Chondrocyte (in vitro differentiated cells): ENCODE results near the gene CCDC3. TPM values are rescaled to one million over a fixed set of nuclear protein-coding genes. Genes with fewer than 3 reads are reported as not detected.

Experiments used
- DNase-seq: peaks from one replicate; pipeline ENCODE4 v3.0.0; 2021; ENCODE audit warnings: mixed read lengths, low spot score
- H3K27ac Mint-ChIP-seq: one replicate; pipeline ENCODE4 v1.8.0; 2021; ENCODE audit warnings: mild to moderate bottlenecking, moderate library complexity, mixed read lengths; ENCODE audit not compliant: unreplicated experiment
- H3K27me3 Mint-ChIP-seq: 2 replicates; pipeline ENCODE4 v1.8.0; 2021; ENCODE audit warnings: low read depth, mixed read lengths
- H3K36me3 Mint-ChIP-seq: 2 replicates; pipeline ENCODE4 v1.8.0; 2021; ENCODE audit warnings: low read depth, mixed read lengths
- H3K4me1 Mint-ChIP-seq: 2 replicates; pipeline ENCODE4 v1.8.0; 2021; ENCODE audit warnings: low read depth, mild to moderate bottlenecking, mixed read lengths
- H3K4me3 Mint-ChIP-seq: one replicate; pipeline ENCODE4 v1.8.0; 2021; ENCODE audit warnings: mild to moderate bottlenecking, moderate library complexity, mixed read lengths; ENCODE audit not compliant: unreplicated experiment
- H3K9me3 Mint-ChIP-seq: 2 replicates; pipeline ENCODE4 v1.8.0; 2021; ENCODE audit warnings: low read depth, mixed read lengths
- total RNA-seq: library from RNA; stranded (reverse); gene quantifications from 3 replicates; pipeline ENCODE4 v1.2.1, GENCODE V29; 2021
- TF ChIP-seq, protein P1 (sequence below): fragments of 200-600 bp; sonication (generic); IDR thresholded peaks from 2 replicates; pipeline ENCODE4 v1.5.0; 2021; ENCODE audit warnings: antibody characterized with exemption, mild to moderate bottlenecking, moderate library complexity

The CCDC3 gene
- total RNA-seq, 1 donor from 2014 or later, result 145 TPM

DNA sequence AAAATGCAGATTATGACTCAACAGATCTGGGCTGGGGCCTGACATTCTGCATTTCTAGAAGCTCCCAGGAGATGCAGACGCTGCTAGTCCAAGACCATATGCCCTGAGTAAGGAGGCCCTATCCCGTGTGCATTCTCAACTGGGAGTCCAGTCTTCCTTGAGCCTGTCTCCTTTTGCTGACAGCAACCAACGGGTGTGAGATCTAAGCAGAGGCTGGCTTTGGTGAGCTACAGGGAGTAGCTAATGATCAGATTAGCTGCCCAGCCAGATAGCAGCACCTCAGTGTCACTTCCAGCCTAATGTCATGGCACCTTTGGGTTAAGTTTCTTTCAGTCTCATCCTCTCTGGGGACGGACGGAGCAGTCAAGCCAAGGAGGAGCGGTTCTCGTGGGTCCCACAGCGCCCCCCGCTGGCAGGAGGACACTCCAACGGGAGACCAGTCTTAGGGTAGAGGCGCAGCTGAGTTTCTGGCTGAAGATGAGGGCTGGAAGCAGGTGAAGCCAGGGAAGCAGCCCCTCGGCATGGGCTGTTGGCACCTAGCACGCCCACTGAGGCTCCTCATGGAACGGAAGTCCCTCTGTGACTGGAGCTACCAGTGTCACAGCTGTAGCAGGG, 154.0 kb downstream of the CCDC3 start:
- H3K9me3 Mint-ChIP-seq, result no peaks in the 10 kb centered on the region
- no peak overlapping the region for H3K4me3 Mint-ChIP-seq
- no peaks in the 10 kb centered on the region for H3K36me3 Mint-ChIP-seq
- H3K27ac Mint-ChIP-seq, result no peak overlapping the region
- DNase-seq, result no peak
- TF ChIP-seq, protein P1, sequence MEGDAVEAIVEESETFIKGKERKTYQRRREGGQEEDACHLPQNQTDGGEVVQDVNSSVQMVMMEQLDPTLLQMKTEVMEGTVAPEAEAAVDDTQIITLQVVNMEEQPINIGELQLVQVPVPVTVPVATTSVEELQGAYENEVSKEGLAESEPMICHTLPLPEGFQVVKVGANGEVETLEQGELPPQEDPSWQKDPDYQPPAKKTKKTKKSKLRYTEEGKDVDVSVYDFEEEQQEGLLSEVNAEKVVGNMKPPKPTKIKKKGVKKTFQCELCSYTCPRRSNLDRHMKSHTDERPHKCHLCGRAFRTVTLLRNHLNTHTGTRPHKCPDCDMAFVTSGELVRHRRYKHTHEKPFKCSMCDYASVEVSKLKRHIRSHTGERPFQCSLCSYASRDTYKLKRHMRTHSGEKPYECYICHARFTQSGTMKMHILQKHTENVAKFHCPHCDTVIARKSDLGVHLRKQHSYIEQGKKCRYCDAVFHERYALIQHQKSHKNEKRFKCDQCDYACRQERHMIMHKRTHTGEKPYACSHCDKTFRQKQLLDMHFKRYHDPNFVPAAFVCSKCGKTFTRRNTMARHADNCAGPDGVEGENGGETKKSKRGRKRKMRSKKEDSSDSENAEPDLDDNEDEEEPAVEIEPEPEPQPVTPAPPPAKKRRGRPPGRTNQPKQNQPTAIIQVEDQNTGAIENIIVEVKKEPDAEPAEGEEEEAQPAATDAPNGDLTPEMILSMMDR, result peak; percentile 62
- H3K27me3 Mint-ChIP-seq, result no peaks in the 10 kb centered on the region
- H3K4me1 Mint-ChIP-seq, result peaks cover 44% of the 10 kb centered on the region

DNA sequence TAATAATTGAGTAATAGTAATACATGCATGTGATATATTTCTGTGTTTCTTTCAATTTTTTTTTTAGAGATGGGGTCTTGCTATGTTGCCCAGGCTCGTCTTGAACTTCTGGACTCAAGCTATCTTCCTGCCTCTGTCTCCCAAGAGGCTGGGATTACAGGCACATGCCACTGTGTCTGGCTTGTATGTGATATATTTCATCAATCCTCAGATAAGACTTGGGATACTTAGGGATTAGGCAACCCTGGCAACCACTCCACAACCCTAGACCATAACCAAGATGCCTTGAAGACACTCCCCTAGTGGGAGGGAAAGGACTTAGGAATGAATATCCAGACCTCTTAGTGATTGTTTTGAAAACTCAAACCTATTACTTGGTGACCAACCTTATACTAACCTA, 154.8 kb downstream of the CCDC3 start:
- no peak overlapping the region for H3K4me3 Mint-ChIP-seq
- no peaks in the 10 kb centered on the region for H3K27me3 Mint-ChIP-seq
- TF ChIP-seq, protein P1, result no peak
- DNase-seq, result no peak
- no peaks in the 10 kb centered on the region for H3K36me3 Mint-ChIP-seq
- H3K9me3 Mint-ChIP-seq, result no peaks in the 10 kb centered on the region
- H3K27ac Mint-ChIP-seq, result no peak overlapping the region
- H3K4me1 Mint-ChIP-seq, result peaks cover 50% of the 10 kb centered on the region

Other genes with a start within 250 kb of the CCDC3 start
- 80.9 to 151 TPM (median 150 TPM) in 3 replicates for gene OPTN, start 98.5 kb upstream of the CCDC3 start, total RNA-seq
- 2.2 to 13.9 TPM (median 3.7 TPM) in 3 replicates for gene MCM10, start 159.8 kb upstream of the CCDC3 start, total RNA-seq
- not detected in 3 replicates for gene UCMA, start 232.7 kb upstream of the CCDC3 start, total RNA-seq